NCI-H446 treated with DMSO at 0.1 percent for 48 hours (cell line): ENCODE data around the gene IPO5.

Experiments used
- DNase-seq: peaks from one replicate; lab custom pipeline; 2025; lab: John Stamatoyannopoulos, UW

Gene IPO5

DNA sequence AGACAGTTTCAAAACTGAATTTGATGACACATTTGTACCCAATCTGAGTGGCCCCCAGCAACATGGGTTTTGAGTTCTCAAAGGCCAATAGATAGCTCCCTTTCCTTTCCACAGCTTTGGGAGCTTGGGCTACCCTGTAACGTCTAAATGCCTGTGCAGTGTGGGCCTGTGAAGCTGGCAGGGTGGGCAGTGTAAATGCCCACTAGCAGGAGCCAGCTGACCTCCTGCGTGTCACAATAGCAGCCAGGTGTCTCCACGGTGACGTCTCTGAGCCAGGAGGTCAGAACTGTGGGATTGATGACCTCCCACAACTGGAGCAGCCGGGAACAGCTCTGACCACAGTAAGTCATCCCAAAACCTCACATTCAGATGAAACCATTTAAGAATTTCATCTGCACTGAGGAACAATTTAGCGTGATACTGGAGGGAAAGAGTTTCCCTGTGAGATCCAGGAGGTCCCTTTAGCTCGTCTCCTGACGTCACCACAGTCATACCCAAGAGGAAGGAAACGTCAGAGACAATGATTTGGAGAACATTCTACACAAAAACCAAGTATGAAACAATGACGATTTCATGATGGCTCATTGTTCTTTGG lies at the start of gene IPO5:
Gene IPO5 (plus strand): TSS at position 300 of the 595 bp plus-strand sequence. CDS start 23,022 bp downstream, outside the sequence.
- DNase-seq: no peak

DNA sequence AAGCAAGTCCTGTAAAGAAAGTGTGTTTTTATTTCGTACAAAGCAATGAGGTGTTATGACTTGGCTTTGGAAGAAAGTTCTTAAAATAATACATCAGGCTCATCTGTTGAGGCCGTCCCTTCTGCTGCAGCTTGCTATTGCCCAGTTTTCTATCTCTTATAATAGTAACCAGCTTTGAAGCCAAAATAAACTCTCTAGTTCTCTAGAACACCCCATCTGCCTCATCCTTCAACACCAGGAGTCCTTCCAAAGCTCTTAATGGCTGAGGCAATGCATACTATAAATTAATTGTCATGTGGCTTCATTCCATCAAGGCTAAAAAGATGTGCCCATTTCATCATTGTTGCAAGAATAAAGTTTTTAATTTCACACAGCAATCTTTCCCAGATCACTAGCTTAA lies 49.4 kb upstream of the IPO5 start:
- peak; percentile 89 for DNase-seq

- DNase-seq: no peak
These were observed 48.0 kb upstream of the IPO5 start for GRCh38 chr13:97905517-97905916.

DNA sequence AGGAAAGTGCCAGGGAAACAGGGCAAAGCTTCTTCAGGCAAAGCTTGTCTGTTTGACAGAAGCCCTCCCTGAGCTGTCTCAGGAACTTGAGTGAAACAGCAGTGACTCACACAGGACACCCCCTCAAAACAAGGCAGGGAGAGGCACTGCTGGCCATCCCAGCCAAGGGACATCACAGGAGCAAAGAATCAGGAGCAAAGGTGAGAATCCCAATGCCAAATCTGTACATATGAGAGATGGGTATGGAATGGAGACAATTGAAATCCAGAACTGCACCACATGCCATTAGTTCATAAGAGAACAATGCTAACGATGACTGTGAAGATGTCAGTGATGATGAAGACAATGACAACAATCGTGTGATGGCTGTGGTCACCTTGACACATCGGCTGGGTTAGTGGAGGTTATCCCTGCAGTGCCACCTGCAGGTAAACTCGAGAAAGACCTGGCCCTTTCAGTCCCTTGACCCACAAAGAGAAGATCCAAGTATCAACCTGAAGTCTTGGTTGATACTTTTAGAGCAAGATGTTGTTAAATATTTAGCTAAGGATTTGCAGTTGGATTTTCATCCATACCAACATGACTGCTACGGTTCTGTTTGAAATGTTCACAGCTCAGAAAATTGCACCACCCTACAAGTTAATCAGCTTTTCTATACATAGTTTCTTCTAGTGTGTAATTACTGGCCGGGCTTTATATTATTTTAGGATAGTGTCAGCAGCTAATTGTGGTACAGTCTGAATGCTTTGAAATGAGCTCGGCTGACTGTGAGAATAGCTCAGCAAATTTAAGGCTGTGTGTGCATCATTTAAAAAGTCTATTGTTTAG lies 42.0 kb upstream of the IPO5 start:
- DNase-seq: no peak

DNA sequence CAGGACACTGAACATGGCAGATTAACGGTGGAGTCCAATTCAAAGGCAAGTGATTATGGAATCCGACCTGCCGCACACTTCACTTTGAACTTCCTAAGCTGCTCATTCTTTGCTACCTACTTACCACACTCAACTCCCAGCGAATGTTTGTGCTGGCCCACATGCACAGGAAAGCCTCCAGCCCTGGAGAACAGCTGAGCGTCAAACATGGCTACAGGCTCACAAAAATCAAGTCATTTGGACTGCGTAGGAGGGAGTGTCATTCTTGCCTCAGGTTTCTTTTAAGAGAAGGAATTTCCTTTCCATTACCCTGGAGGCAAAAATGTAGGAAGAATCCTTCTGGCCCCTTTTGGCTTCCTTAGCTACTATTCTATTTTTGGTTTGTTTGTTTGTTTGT lies 41.3 kb upstream of the IPO5 start:
- no peak for DNase-seq

- DNase-seq: no peak
These were observed 40.3 kb upstream of the IPO5 start for GRCh38 chr13:97913206-97913605.

DNA sequence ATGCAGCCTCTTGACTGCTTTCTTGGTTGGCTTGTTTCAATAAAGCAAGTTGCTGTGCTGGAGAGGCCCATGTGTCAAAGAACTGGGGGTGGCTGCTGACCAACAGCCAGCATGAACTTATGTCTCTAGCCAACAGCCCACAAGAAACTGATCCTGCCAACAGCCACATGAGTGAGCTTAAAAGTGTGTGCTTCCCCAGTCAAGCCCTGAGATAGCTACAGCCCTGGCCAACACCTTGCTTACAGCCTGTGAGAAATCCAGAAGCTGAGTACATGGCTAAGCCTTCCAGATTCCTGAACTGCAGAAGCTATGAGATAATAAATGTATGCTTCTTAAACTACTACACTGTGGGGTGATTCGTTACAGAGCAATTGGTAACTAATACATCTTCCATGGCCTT lies 38.9 kb upstream of the IPO5 start:
- no peak for DNase-seq

GRCh38 chr13:97921176-97921816 lies 32.2 kb upstream of the IPO5 start:
- no peak for DNase-seq

GRCh38 chr13:97928301-97928700 lies 25.2 kb upstream of the IPO5 start:
- DNase-seq: no peak

DNA sequence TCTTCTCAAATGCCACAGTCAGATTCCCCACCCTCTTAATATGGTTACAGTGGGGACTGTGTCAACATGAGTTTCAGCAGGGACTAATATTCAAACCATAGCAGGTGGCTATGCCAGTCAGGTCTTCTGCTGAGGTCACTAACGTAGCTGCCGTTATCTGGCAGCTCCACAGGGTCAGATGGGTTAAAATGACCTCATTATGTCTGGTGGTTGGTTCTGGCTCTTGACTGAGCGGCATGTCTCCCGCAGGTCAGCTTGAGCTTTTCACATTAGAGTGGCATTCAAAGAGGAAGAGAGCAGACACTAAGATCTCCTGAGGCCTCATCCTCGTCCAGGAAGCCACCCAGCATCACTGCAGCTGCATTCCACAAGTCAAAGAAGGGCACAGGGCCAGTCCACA lies 21.4 kb upstream of the IPO5 start:
- DNase-seq: no peak

GRCh38 chr13:97932647-97933046 lies 20.8 kb upstream of the IPO5 start:
- no peak for DNase-seq

GRCh38 chr13:97933776-97934175 lies 19.7 kb upstream of the IPO5 start:
- DNase-seq: no peak

GRCh38 chr13:97934590-97934989 lies 18.9 kb upstream of the IPO5 start:
- no peak for DNase-seq

DNA sequence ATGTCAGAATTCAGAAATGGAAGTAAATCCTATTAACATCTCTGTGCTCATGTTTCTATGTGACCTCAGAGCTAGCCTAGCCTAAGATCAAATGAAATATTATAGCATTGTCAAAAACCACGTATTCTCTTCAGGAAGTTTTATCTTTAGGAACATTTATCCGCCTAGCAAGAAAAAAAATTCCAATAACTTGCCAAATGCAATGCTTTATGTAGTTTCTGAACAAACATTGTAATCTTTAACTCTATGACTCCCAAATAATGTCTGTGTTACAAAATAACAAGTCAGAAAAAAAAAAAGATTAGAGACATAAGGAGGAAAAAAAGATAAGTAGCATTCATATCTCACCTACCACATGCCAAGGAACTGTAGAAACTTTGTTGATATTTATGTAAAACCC lies 18.4 kb upstream of the IPO5 start:
- DNase-seq: no peak

DNA sequence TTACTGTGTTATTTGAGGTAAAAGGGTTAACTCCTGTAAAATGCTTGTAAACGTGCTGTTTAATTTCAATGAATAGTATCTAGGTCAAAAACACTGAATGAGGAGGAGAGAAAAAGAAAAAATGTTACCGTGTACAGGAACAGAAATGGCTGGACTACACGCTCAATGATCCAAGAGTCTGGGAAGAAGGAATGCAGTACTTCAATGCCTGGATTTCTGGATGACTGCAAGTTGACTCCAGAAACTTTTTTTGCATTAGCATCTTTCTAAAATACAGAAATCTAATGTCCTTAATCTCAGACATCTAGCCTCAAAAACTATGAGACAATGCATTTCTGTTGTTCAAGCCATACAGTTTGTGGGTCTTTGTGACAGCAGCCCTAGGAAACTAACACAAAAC lies 17.4 kb upstream of the IPO5 start:
- no peak for DNase-seq

GRCh38 chr13:97938706-97939475 lies 14.6 kb upstream of the IPO5 start:
- no peak for DNase-seq

- DNase-seq: no peak
These were observed 9.0 kb upstream of the IPO5 start for GRCh38 chr13:97944396-97945029.

- DNase-seq: no peak
These were observed 8.1 kb upstream of the IPO5 start for GRCh38 chr13:97945342-97945741.

DNA sequence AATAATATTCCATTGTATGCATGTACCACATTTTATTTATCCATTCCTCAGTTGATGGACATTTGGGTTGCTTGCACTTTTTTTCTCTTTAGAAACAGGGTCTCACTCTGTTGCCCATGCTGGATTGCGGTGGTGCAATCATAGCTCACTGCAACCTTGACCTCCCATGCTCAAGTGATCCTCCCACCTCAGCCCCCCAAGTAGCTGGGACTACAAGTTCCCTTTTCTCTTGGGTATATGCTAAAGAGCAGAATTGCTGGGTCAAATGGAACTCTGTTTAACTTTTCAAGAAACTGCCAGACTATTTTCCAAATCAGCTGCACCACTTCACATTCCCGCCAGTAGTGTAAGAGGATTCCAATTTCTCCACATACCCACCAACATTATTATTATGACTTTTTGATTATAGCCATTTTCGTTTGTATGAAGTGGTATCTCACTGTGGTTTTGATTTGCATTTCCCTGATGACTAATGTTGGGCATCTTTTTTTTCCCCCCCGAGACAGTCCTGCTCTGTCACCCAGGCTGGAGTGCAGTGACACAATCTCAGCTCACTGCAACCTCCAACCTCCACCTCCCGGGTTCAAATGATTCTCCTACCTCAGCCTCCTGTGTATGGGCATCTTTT lies 7.6 kb upstream of the IPO5 start:
- DNase-seq: no peak

DNA sequence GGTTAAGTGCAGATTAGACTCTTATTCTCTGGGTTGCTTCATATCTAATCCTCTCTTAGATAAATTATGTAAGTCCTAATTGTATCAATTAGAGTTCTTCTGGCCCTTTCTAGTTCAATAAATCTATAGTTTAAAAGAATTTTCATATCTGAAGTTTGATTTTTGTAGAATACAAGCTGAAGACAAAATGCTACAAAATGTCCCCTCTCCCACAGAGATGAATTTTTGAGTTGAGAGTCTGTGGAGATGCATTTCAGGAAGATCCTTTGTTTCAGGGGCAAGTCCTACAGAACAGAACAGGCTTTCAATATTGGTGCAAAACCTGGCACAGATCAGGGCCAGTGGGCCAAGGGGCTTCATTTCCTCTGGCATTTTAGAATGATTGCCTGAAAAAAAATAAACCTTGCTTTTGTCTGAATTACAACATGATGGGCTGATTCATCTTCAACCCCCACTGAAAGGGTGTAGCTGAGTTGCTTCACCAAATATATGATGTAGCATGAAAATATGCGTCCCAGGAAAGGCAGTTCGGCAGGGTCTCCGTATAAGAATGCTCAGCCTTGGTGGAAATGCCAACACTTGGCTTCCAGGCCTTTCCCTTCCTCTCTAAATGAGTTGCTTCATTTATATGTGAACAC lies 6.4 kb upstream of the IPO5 start:
- no peak for DNase-seq

- no peak for DNase-seq
These were observed 5.4 kb upstream of the IPO5 start for GRCh38 chr13:97948041-97948440.
